H1 (cell line): Measurements from ENCODE around the gene CDCA7L. TPM values are rescaled to one million over a fixed set of nuclear protein-coding genes. Genes with fewer than 3 reads are reported as not detected.

ENCODE experiments used
- JUN ChIP-seq: IDR thresholded peaks from 2 replicates; pipeline ENCODE4 v1.6.1; 2011; ENCODE audit warnings: low read depth, mild to moderate bottlenecking, improper control_type of control experiment, low read length
- MAFK ChIP-seq: IDR thresholded peaks from 2 replicates; pipeline ENCODE4 v1.6.1; 2012; ENCODE audit warnings: low read depth, mild to moderate bottlenecking, improper control_type of control experiment, low read length
- RXRA ChIP-seq: IDR thresholded peaks from 2 replicates; pipeline ENCODE4 v1.6.1; 2011; ENCODE audit warnings: low read depth, mild to moderate bottlenecking, low read length, moderate library complexity; ENCODE audit not compliant: insufficient read depth
- TCF12 ChIP-seq: IDR thresholded peaks from 2 replicates; pipeline ENCODE4 v1.6.1; 2011; ENCODE audit warnings: low read depth, mild to moderate bottlenecking, low read length
- polyA plus RNA-seq, 7 experiments: library from polyadenylated mRNA; depleted of rRNA in 3 of 7; stranded (reverse) in 5 of 7; unstranded in 2 of 7; fragments of >200 nt in 5 of 7; fragments of 200-250 nt in 2 of 7; gene quantifications; 1 replicate in 5 of 7; 2 replicates in 1 of 7; 4 replicates in 1 of 7; pipeline versions ENCODE4 v1.2.1 to v1.2.3, GENCODE V29; 2011 to 2013; ENCODE audit warnings: missing spikeins in 2 of 7, mixed read lengths in 2 of 7
- total RNA-seq: library from RNA; stranded (reverse); fragmentation: NEBNext Ultra II Directional; extraction: Animal tissue kit (Norgen Biotek cat#: 25700); gene quantifications from 2 replicates; pipeline ENCODE4 v1.2.1, GENCODE V29; 2021

Gene CDCA7L
- total and polyA plus RNA-seq, 2 of the 8 experiments (the other 6 are each of a cell fraction or from before 2014, with no cell fraction given): 93.8 to 168 TPM

DNA sequence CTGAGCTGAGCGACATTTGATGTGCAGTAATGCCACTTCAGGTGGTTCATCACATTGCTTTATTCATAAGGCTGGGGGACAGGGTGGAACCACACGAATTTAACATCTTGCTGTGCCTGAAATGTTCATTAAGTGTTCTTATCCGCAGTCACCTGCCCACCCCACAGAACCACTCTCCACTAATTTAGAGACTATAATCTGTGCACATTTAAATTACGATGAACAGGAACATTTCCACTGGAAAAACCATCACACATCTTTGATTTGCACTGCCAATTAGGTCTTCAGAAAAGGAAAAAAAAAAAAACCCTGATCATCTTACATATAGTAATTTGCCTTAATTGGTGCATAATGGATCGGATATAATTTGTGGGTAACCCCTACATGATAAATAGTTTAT is 2.3 kb downstream of the CDCA7L start (continued):
- no peak for TF ChIP-seq RXRA
- no peak for TF ChIP-seq TCF12
- TF ChIP-seq JUN: no peak
- no peak for TF ChIP-seq MAFK
